ENCODE results near the gene RUBCNL. TPM values are rescaled to one million over a fixed set of nuclear protein-coding genes. Genes with fewer than 3 reads are reported as not detected.

Gene RUBCNL
- total RNA-seq, 1 donor from 2014 or later = 4.3 TPM

DNA sequence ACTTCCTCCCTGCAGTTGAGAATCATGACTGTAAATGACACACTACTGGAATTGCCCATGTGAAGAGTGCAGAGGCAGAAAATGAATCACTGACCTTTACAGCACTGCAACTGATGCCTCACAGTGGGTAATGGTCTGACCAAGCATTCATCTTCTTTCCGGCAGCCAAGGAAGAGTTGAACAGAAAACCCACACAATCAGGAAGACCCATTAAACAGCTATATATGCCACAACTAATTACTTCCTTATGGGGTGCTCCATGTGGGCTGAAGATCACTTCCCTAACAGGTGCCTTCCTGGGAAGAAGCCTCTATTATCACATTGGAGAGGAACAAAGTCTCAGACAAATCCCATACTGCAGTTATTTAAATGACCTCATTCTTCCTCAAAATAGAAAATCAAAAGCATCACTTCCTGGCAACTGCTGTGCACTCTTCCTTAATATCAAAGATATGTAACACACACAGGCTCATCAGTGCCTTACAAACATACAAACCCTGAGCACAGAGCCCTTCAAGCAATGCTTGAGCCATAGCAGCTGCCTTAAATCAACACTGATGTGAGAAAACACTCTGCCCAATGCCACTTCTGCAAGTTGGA lies 45.8 kb downstream of the RUBCNL start:
- no peak for DNase-seq (ENCODE audit: low spot score)

DNA sequence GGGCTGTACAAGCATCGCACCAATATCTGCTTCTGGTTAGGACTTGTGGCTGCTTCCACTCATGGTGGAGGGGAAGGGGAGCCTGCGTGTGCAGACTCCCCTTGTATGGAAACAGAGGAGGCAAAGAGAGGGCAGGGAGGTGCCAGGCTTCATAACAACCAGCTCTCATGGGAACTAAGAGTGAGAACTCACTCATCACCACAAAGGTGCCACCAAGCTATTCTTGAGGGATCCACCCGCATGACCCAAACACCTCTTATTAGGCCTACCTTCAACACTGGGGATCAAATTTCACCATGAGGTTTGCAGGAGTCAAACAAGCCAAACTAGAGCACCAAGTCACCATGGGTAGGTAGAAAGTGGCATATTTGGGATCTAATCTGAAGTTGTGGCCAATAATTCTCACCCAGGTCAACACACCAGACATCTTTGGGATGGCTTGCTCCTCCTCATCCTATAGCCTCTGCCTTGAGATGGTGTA lies 46.4 kb downstream of the RUBCNL start:
- no peak for DNase-seq (ENCODE audit: low spot score)

DNA sequence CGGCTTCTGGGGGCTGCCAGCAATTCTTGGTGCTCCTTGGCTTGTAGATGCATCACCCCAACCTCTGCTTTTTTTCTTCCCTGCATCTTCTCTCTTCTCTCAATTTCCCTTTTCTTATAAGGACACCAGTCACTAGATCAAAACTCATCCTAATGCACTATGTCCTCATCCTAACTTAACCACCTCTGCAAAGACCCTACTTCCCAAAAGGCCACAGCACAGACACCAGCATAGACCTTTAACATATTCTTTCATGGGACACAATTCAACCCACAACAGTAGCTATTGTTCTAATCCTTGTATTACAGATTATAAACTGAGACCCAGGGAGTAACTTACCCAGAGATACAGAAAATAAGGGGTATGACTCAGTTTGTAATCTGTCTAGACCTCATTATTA lies 47.0 kb downstream of the RUBCNL start:
- DNase-seq (ENCODE audit: low spot score) = no peak

GRCh38 chr13:46339035-46339666 lies 47.9 kb downstream of the RUBCNL start:
- DNase-seq (ENCODE audit: low spot score) = peak; percentile 38

- DNase-seq (ENCODE audit: low spot score) = no peak
These were observed 49.4 kb downstream of the RUBCNL start for GRCh38 chr13:46337700-46338099.

GRCh38 chr13:46334035-46334822 lies 52.8 kb downstream of the RUBCNL start:
- no peak for DNase-seq (ENCODE audit: low spot score)

DNA sequence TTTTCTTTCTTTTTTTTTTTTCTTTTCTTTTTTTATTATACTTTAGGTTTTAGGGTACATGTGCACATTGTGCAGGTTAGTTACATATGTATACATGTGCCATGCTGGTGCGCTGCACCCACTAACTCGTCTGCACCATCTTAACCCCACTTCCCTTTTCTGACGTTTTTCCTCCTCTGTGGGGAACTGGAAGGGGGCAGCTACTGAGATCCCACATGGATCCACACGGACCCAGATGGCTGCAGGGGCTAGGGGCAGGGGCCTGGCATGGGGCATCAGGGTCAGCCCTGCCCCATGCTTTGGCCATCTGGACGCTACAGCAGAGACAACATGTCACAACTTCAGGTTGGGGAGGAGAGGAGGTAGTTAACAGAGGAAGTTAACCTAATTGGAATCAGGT lies 54.3 kb downstream of the RUBCNL start:
- no peak for DNase-seq (ENCODE audit: low spot score)

GRCh38 chr13:46329624-46330023 lies 57.4 kb downstream of the RUBCNL start:
- DNase-seq (ENCODE audit: low spot score) = no peak

DNA sequence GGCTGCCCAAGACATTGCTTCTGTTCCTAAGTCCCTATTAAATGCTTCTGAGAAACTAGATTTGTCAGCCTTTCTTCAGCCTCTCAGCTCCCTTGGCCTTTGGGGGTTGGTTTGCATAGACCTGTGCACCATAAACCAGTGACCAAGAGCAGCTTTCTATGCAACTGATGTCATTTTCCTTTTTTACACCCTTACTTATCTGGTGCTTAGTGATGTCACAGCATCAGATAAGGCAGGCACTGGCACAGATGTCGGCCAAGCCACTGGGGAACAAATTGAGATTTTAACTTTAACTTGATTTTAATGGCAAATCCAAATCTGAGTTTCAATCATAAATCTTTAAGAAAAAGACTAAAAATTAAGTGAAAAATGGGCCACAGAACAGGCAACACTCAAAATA lies 59.8 kb downstream of the RUBCNL start:
- no peak for DNase-seq (ENCODE audit: low spot score)

DNA sequence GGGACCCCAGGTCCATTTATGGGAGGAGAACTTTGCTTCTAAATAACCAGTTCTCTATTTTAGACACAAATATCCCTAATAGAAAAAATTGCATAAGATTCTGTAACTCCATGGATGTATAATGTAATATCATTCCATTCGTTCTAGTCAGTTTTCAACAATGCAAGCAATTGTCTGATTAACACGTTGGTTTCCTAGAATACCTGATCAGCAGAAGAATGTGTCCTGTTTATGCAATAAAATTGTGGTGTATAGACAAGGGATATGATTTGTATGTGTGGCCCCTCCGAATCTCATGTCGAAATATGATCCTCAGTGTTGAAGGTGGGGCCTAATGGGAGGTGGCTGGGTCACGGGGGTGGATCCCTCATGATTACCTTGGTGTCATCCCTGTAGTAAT lies 62.1 kb downstream of the RUBCNL start:
- DNase-seq (ENCODE audit: low spot score) = no peak

- peak; percentile 64 for DNase-seq (ENCODE audit: low spot score)
These were observed 65.4 kb downstream of the RUBCNL start for GRCh38 chr13:46321494-46322225.

DNA sequence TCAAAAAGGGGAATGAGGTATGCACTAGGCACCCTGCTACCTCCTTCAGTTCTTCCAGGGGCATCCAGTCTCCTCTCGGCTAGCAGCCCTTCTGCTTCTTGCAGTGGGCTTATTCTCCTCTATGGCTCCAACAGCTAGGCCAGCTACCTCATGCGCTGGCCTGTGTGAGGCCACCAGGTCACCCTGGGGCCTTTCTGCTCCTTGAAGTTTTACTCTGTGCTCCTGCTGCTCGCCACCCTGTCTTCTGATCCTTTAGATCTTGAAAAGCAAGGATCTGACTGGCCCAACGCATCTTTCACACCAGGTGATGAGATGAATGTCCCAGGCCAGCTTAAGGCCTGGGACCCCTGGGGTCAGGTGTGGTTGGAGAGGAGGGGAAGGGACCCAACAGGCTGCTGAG lies 66.2 kb downstream of the RUBCNL start:
- DNase-seq (ENCODE audit: low spot score) = no peak

- DNase-seq (ENCODE audit: low spot score) = no peak
These were observed 66.6 kb downstream of the RUBCNL start for GRCh38 chr13:46320406-46320805.

DNA sequence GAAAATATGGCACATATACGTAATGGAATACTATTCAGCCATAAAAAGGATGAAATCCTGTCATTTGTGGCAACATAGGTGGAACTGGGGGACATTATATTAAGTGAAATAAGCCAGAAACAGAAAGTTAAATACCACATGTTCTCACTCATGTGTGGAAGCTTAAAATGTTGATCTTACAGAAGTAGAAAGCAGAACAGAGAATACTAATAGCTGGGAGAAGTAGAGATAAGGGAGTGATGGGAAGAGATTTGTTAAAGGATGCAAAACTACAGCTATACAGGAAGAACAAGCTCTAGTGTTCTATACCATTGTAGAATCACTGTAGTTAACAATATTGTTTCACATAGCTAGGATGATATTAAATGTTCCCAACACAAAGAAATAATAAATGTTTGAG lies 68.1 kb downstream of the RUBCNL start:
- DNase-seq (ENCODE audit: low spot score) = no peak

- no peak for DNase-seq (ENCODE audit: low spot score)
These were observed 69.9 kb downstream of the RUBCNL start for GRCh38 chr13:46317120-46317519.

GRCh38 chr13:46315491-46316075 lies 71.5 kb downstream of the RUBCNL start:
- DNase-seq (ENCODE audit: low spot score) = no peak

- DNase-seq (ENCODE audit: low spot score) = no peak
These were observed 72.0 kb downstream of the RUBCNL start for GRCh38 chr13:46315036-46315435.

DNA sequence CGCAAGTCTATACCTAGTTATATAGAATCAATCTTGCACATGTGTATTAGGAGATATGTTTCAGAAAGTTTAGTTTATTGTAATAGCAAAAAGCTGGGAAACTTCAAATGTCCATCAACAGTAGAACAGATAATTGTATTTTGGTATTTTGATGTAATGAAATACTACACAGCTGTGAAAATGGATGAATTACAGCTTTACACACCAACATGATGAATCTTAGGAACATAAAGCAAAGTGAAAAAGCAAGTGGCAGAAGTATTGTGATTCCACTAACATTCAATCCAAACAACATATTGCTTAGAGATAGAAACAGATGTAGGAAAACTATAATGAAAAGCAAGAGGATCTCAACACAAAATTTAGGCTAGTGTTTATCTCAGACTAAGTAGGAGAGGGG lies 72.5 kb downstream of the RUBCNL start:
- no peak for DNase-seq (ENCODE audit: low spot score)

GRCh38 chr13:46313432-46314257 lies 73.4 kb downstream of the RUBCNL start:
- DNase-seq (ENCODE audit: low spot score) = no peak

DNA sequence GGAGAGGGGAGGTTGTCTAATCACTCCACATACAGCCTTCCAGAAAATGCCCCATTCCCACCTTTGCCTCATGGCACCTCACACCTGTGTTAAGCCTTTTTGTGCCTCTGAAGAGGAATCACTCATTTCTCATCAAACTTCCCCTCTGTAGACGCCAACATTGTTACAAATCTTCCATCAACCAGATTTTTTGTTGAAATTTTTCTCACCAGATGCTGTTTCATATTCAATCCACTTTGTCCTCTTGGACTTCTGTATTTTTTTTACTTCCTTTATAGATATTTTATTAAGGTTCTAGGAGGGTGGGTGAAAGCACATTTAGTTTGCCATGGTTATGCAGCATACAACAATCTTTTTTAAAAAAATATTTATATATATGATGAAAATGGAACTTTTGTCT lies 74.0 kb downstream of the RUBCNL start:
- no peak for DNase-seq (ENCODE audit: low spot score)

DNA sequence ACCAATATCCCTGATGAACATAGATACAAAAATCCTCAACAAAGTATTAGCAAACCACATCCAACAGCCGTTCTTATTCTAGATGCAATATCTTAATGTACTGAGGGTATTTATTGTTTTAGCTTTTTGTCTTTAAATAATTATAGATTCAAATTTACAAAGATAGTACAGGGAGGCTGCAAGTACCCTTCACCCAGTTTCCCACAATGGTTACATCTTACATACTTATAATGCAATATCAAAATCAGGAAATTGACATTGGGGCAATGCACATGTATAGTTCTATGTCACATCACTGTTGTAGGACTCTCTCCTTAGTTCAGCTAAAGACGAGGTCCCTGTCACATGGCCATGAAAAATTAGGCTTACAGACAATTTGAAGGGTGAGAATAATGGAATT lies 75.8 kb downstream of the RUBCNL start:
- DNase-seq (ENCODE audit: low spot score) = no peak

All from mucosa of gallbladder (tissue), 1 donor.